Prostate gland (tissue), 2 donors: ENCODE results near the gene AATK.

Source experiments
- POLR2A ChIP-seq: fragments of 450-650 bp; IDR thresholded peaks from one replicate; pipeline ENCODE4 v1.6.1; 2016; ENCODE audit warnings: antibody characterized with exemption, mild to moderate bottlenecking
- POLR2AphosphoS5 ChIP-seq: sonication (generic); formaldehyde crosslinking; IDR thresholded peaks from one replicate; pipeline ENCODE4 v1.6.1; 2017; ENCODE audit warnings: antibody characterized with exemption
- TF ChIP-seq, protein P1 (sequence below), 4 experiments: fragments of 200-600 bp in 2 of 4; fragments of 450-650 bp in 2 of 4; sonication (generic) in 2 of 4; IDR thresholded peaks; 1 replicate in 3 of 4; 2 replicates in 1 of 4; pipeline ENCODE4 v1.5.1; 2016 to 2019; ENCODE audit warnings: antibody characterized with exemption in 4 of 4, mild to moderate bottlenecking in 2 of 4, moderate library complexity in 2 of 4

GRCh38 chr17:81193051-81193410 is 27.0 kb upstream of the AATK start:
- TF ChIP-seq, protein P1, sequence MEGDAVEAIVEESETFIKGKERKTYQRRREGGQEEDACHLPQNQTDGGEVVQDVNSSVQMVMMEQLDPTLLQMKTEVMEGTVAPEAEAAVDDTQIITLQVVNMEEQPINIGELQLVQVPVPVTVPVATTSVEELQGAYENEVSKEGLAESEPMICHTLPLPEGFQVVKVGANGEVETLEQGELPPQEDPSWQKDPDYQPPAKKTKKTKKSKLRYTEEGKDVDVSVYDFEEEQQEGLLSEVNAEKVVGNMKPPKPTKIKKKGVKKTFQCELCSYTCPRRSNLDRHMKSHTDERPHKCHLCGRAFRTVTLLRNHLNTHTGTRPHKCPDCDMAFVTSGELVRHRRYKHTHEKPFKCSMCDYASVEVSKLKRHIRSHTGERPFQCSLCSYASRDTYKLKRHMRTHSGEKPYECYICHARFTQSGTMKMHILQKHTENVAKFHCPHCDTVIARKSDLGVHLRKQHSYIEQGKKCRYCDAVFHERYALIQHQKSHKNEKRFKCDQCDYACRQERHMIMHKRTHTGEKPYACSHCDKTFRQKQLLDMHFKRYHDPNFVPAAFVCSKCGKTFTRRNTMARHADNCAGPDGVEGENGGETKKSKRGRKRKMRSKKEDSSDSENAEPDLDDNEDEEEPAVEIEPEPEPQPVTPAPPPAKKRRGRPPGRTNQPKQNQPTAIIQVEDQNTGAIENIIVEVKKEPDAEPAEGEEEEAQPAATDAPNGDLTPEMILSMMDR (IDR thresholded peaks at IDR 0.05): no peak
- TF ChIP-seq POLR2A: no peak
- TF ChIP-seq POLR2AphosphoS5: no peak
